NB4 (cell line): ENCODE measurements around the gene COL9A3.

Experiments
- DNase-seq: peaks from one replicate; pipeline ENCODE4 v3.0.0; 2010; ENCODE audit warnings: low read depth
- H3K4me3 ChIP-seq: one replicate; pipeline ENCODE4 v1.5.1; 2011; ENCODE audit warnings: mild to moderate bottlenecking, low read depth, low read length, moderate library complexity
- MYC ChIP-seq: IDR thresholded peaks from 2 replicates; pipeline ENCODE4 v1.6.1; 2011; ENCODE audit warnings: low read depth, low read length
- POLR2A ChIP-seq: IDR thresholded peaks from 2 replicates; pipeline ENCODE4 v1.6.1; 2011; ENCODE audit warnings: mild to moderate bottlenecking; ENCODE audit not compliant: insufficient read length; ENCODE audit errors: extremely low read depth
- TF ChIP-seq, protein P1 (sequence below): IDR thresholded peaks from one replicate; pipeline ENCODE4 v1.5.1; 2012; ENCODE audit warnings: low read depth, low read length
- TF ChIP-seq, protein P2 (sequence below): IDR thresholded peaks from 2 replicates; pipeline ENCODE4 v1.6.1; 2011; ENCODE audit warnings: low read depth, low read length

Gene COL9A3

DNA sequence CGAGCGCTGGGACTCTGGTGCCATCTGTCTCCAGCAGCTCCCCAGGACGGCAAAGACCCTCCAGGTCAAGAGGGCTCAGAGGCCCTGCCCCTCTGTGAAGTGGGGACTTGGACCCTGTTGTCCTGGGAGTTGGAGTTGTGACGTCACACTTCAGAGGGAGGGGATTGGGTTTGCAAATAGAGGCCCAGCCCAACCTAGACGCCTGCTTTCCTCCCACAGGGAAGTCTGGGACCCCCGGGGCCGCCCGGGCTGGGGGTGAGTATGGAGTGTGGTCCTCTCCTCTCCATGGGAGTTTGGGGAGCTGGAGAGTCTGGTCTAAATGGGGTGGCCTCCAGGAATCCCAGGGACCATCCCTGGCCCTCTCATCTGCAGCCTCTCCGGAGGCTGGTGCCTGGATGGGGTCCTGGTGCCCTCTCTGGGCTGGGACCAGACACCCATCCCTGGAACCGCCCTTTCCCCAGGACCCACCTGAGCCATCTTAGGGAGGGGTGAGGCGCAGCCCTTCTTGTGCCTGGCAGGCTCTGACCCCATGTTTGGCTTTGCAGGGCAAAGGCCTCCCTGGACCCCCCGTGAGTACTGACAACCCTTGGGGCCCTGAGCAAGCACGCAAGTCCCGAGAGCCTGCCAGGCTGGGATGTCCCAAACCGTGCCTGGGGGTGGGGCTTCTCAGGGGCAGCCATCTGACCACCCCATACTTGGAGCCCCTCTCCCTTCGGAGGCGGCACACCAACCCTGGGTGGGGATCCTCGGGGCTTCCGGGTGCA is 4.3 kb downstream of the COL9A3 start:
- no peak overlapping the region for H3K4me3 ChIP-seq
- DNase-seq: no peak
- TF ChIP-seq, protein P1, sequence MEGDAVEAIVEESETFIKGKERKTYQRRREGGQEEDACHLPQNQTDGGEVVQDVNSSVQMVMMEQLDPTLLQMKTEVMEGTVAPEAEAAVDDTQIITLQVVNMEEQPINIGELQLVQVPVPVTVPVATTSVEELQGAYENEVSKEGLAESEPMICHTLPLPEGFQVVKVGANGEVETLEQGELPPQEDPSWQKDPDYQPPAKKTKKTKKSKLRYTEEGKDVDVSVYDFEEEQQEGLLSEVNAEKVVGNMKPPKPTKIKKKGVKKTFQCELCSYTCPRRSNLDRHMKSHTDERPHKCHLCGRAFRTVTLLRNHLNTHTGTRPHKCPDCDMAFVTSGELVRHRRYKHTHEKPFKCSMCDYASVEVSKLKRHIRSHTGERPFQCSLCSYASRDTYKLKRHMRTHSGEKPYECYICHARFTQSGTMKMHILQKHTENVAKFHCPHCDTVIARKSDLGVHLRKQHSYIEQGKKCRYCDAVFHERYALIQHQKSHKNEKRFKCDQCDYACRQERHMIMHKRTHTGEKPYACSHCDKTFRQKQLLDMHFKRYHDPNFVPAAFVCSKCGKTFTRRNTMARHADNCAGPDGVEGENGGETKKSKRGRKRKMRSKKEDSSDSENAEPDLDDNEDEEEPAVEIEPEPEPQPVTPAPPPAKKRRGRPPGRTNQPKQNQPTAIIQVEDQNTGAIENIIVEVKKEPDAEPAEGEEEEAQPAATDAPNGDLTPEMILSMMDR: no peak
- TF ChIP-seq POLR2A (no peak), MYC (no peak)
- TF ChIP-seq, protein P2, sequence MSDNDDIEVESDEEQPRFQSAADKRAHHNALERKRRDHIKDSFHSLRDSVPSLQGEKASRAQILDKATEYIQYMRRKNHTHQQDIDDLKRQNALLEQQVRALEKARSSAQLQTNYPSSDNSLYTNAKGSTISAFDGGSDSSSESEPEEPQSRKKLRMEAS: no peak

DNA sequence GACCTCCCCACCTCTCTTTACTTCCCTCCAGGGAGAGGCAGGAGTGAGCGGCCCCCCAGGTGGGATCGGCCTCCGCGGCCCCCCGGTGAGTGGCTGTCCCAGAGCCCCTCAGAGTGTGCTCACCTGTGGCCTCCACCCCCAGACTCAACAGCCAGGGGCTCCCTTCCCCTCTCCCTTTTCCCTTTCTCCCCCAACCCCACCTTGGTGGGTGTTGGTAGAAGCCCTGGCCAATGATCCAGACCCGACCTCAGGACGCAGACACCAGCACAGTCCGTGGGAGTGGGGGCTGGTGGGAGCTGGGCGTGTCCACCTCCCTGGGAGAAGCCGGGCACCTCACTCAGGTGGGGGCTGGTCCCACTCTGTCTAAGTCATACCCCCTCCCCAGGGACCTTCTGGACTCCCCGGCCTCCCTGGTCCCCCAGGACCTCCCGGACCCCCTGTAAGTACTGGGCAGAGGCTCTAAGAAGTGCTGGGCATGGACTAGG is 4.9 kb downstream of the COL9A3 start:
- no peak for DNase-seq
- no peak overlapping the region for H3K4me3 ChIP-seq
- TF ChIP-seq, protein P1: no peak
- TF ChIP-seq, protein P2: no peak
- no peak for TF ChIP-seq MYC
- no peak for TF ChIP-seq POLR2A

DNA sequence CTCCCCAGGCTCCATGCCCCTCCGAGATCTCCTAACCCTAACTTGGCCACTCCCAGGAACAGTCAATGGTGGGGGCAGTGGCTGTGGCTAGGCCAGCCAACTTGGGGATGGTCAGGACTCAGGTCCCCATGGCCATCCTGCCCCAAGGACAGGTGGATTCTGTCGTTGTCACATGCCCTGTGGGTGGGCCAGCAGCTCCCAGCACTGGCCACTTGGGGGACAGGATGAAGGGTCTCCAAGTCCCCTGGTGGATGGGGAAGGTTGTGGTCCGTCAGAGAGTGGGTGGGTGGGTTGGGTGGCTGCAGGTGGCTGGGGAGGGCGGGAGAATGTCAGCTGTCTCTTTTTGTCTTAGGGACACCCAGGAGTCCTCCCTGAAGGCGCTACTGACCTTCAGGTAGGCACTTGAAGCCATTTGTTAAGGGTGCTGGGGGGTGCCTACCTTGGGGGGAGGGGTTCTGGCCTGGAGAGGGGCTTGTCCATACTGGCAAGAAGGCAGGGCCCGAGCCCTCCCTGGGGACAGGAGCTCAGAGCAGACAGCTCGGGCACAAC is 5.5 kb downstream of the COL9A3 start:
- H3K4me3 ChIP-seq: no peak overlapping the region
- TF ChIP-seq, protein P2: no peak
- TF ChIP-seq, protein P1: peak; percentile 16
- TF ChIP-seq MYC: no peak

DNA sequence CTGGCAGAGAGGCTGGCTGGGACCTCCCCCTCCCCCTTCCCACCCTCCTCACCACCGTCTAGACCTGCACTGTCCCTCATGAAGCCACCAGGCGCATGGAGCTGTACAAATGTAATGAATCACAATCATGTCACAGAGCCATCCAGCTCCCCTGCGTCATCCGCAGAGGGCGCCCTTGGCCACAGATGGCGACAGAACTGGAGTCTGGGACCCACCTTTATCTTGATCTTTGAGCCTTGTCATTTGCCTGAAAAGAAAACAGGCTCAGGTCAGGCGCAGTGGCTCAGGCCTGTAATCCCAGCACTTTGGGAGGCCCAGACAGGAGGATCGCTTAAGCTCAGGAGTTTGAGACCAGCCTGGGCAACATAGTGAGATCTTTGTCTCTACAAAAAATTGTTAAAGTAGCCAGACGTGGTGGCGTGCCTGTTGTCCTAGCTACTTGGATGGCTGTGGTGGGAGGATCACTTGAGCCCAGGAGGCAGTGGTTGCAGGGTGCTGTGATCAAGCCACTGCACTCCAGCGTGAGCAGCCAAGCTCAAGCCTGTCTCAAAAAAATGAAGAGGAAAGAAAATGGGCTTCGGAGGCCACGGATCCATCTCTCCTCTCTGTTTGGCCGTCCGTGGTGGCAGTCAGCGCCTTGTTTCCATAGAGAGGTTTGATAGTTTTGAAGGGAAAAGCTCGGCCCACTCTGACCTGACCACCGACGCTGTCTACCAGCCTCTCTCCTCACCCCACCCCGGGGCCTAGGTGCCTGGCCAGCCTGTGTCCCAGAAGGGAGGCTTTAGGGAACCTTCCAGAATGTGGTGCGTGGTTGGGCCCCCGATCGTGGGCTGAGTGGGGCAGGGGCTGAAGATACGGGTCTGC is 6.2 kb downstream of the COL9A3 start:
- TF ChIP-seq, protein P2: 0 out of 2 replicates have a peak, but pooled peaks have one; percentile 53
- TF ChIP-seq MYC (peak; percentile 45; the same call in 1 of the 2 replicates), POLR2A (no peak)
- TF ChIP-seq, protein P1: peak; percentile 79
- DNase-seq: peak; percentile 91
- H3K4me3 ChIP-seq: no peak overlapping the region

More for the DNA sequence above, 5.5 kb downstream of the COL9A3 start:
- no peak for DNase-seq

DNA sequence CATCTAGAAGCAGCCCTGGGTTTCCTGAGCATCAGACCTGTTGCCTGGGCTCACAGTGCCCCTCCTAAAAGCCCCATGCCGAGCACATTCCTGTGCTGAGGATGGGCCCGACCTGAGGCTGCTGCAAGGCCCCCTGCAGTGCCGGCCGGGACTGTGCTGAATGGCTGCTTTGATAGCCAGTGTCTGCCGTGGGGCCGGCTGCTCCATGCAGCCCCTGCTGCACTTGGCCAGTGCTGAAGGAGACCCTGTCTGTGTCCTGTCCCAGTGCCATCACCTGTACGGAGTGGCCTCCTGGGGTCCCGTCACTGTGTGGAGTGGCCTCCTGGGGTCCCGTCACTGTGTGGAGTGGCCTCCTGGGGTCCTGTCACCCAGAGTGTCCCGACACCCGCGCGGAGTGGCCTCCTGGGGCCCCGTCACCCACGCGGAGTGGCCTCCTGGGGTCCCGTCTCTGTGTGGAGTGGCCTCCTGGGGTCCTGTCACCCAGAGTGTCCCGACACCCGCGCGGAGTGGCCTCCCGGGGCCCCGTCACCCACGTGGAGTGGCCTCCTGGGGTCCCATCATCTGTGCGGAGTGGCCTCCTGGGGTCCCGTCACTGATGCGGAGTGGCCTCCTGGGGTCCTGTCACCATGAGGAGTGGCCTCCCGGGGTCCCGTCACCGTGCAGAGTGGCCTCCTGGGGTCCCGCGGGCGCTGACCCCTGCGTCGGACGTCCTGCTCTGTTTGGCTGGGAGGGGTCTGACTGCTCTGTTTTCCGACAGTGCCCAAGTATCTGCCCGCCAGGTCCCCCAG is 7.0 kb downstream of the COL9A3 start:
- no peak for TF ChIP-seq MYC
- TF ChIP-seq POLR2A: no peak
- TF ChIP-seq, protein P1: no peak
- TF ChIP-seq, protein P2: no peak
- H3K4me3 ChIP-seq: no peak overlapping the region
- DNase-seq: no peak
